Measurements from ENCODE around the gene AIFM2. TPM values are rescaled to one million over a fixed set of nuclear protein-coding genes. Genes with fewer than 3 reads are reported as not detected.
"Not testable (repeated sequence)": the region's sequence is repeated elsewhere in the genome, so short reads cannot be mapped to it uniquely, and the experiment has no call there.

Gene AIFM2
- total RNA-seq, 4 donors from 2014 or later, result 13.3 to 34.2 (median 19.4) TPM

GRCh38 chr10:70126700-70127395 lies 5.8 kb downstream of the AIFM2 start:
- Histone ChIP-seq H3K4me1 (peaks cover 0 to 14% (median 4%) of the 10 kb centered on the region in 4 donors), H3K4me3 (no peak overlapping the region), H3K27me3 (no peaks in the 10 kb centered on the region), H3K27ac (no peak overlapping the region), H3K9me3 (no peaks in the 10 kb centered on the region), H3K36me3 (peaks cover 0 to 18% (median 0%) of the 10 kb centered on the region in 3 donors)
- no peak for TF ChIP-seq POLR2A (IDR thresholded peaks at IDR 0.05)
- TF ChIP-seq CTCF (IDR thresholded peaks at IDR 0.05), result no peak
- no peak for TF ChIP-seq EP300 (IDR thresholded peaks at IDR 0.05)
- 88 to 93% methylated on average over 15 of the region's 15 CpGs for WGBS, 2 donors
- no peak for DNase-seq (ENCODE audit: low spot score in 2 of 2)

GRCh38 chr10:70125918-70126552 lies 6.6 kb downstream of the AIFM2 start:
- Histone ChIP-seq H3K27me3 (no peaks in the 10 kb centered on the region), H3K4me3 (no peak overlapping the region), H3K36me3 (peaks cover 0 to 18% (median 0%) of the 10 kb centered on the region in 3 donors), H3K27ac (no peak overlapping the region), H3K9me3 (no peaks in the 10 kb centered on the region), H3K4me1 (peaks cover 0 to 6% (median under 1%) of the 10 kb centered on the region in 4 donors)
- TF ChIP-seq EP300 (IDR thresholded peaks at IDR 0.05), result no peak
- TF ChIP-seq CTCF (IDR thresholded peaks at IDR 0.05), result no peak
- TF ChIP-seq POLR2A (IDR thresholded peaks at IDR 0.05), result no peak
- no peak for DNase-seq (ENCODE audit: low spot score in 2 of 2)
- WGBS, 2 donors, result 63 to 73% methylated on average over 5 of the region's 5 CpGs

- H3K4me1 ChIP-seq, result no peaks in the 10 kb centered on the region
- no peak for DNase-seq (ENCODE audit: low spot score in 2 of 2)
- H3K27ac ChIP-seq, result no peak overlapping the region
- no peaks in the 10 kb centered on the region for H3K9me3 ChIP-seq
- no peaks in the 10 kb centered on the region for H3K27me3 ChIP-seq
- TF ChIP-seq POLR2A (IDR thresholded peaks at IDR 0.05) (no peak), EP300 (IDR thresholded peaks at IDR 0.05) (no peak), CTCF (IDR thresholded peaks at IDR 0.05) (no peak)
- H3K36me3 ChIP-seq, result peaks cover 0 to 29% (median 0%) of the 10 kb centered on the region in 3 donors
- no peak overlapping the region for H3K4me3 ChIP-seq
- 89 to 95% methylated on average over 3 of the region's 3 CpGs for WGBS, 2 donors
Measured at GRCh38 chr10:70124918-70125317, 7.7 kb downstream of the AIFM2 start.

GRCh38 chr10:70124415-70124814 lies 8.2 kb downstream of the AIFM2 start:
- TF ChIP-seq POLR2A (IDR thresholded peaks at IDR 0.05) (no peak), CTCF (IDR thresholded peaks at IDR 0.05) (no peak), EP300 (IDR thresholded peaks at IDR 0.05) (no peak)
- WGBS, 2 donors, result 87 to 94% methylated on average over 1 of the region's 1 CpG
- no peak for DNase-seq (ENCODE audit: low spot score in 2 of 2)
- Histone ChIP-seq H3K4me1 (no peaks in the 10 kb centered on the region), H3K36me3 (peaks cover 0 to 34% (median 0%) of the 10 kb centered on the region in 3 donors), H3K27me3 (no peaks in the 10 kb centered on the region), H3K4me3 (no peak overlapping the region), H3K9me3 (no peaks in the 10 kb centered on the region), H3K27ac (no peak overlapping the region)

- Histone ChIP-seq H3K9me3 (no peaks in the 10 kb centered on the region), H3K27ac (no peak overlapping the region), H3K36me3 (peaks cover 0 to 40% (median 0%) of the 10 kb centered on the region in 3 donors), H3K4me3 (no peak overlapping the region), H3K27me3 (no peaks in the 10 kb centered on the region), H3K4me1 (no peaks in the 10 kb centered on the region)
- 88 to 95% methylated on average over 9 to 10 of the region's 10 CpGs for WGBS, 2 donors
- no peak for DNase-seq (ENCODE audit: low spot score in 2 of 2)
- no peak for TF ChIP-seq POLR2A (IDR thresholded peaks at IDR 0.05)
- TF ChIP-seq EP300 (IDR thresholded peaks at IDR 0.05), result no peak
- TF ChIP-seq CTCF (IDR thresholded peaks at IDR 0.05), result no peak
Measured at GRCh38 chr10:70123817-70124216, 8.8 kb downstream of the AIFM2 start.

- not testable (repeated sequence) for H3K27ac ChIP-seq; H3K4me1 ChIP-seq; H3K9me3 ChIP-seq; DNase-seq (ENCODE audit: low spot score in 2 of 2); H3K4me3 ChIP-seq; H3K27me3 ChIP-seq
- H3K36me3 ChIP-seq, result peaks cover 0 to 46% (median 0%) of the 10 kb centered on the region in 3 donors
- 95 to 98% methylated on average over 9 of the region's 9 CpGs for WGBS, 2 donors
Measured at GRCh38 chr10:70123166-70123565, 9.5 kb downstream of the AIFM2 start.
